Measurements from ENCODE around the gene NDUFS7. TPM values are rescaled to one million over a fixed set of nuclear protein-coding genes. Genes with fewer than 3 reads are reported as not detected.

The NDUFS7 gene
- total RNA-seq (10 to 100 TPM; 50.9 to 54.7 TPM), total RNA-seq (28.1 to 37.8 reads per million in 2 donors)

DNA sequence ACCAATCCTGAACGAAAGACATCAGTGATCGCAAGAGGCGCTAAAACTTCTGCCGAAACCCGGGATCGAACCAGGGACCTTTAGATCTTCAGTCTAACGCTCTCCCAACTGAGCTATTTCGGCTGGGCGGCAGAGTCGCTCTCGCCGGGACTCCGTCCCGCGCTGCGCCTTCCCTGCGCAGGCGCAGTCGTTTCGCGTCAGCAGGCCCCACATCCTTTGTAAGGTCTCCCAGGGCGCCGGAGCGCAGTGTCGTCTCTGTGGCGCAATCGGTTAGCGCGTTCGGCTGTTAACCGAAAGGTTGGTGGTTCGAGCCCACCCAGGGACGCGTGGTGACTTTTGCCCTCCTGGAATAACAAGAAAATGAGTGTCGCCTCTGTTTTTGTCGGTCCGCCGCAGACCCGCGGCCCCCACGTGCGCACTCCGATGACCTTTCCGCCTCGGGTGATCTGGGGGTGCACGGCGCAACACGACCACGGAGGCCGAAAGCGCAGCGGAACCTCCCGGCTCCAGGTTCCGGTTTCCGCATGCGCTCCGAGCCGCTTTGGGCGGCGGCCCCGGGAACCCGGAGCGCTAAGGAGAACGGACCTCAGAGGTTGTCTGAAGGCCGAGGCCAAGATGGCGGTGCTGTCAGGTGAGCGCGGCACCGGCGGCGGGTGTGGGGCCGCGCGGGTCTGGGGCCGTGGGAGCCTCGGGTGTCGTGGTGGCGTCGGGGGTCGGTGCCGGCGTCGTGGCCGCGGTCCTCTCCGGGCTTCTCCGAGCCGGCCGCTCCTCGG lies at the start of gene NDUFS7:
Gene NDUFS7 (plus strand): TSS at position 596 of the 773 bp plus-strand sequence. CDS start 20 bp downstream, at position 616.
- no peaks in the 10 kb centered on the region for H3K9me3 ChIP-seq (ENCODE audit: control insufficient read depth, low read length, poor library complexity, severe bottlenecking)
- peak within 1 kb of the TSS; percentile 97 for H3K27ac Mint-ChIP-seq
- peak within 1 kb of the TSS; percentile 87 for H3K4me3 Mint-ChIP-seq
- peak; percentile 84 to 99 (median 89) for DNase-seq
- peaks cover 17% of the 10 kb centered on the region for H3K4me1 Mint-ChIP-seq
- peaks cover 2% of the 10 kb centered on the region for H3K36me3 Mint-ChIP-seq (ENCODE audit: low read depth)
- H3K27me3 Mint-ChIP-seq = peaks cover 6% of the 10 kb centered on the region
- peak; percentile 91 for ATAC-seq

DNA sequence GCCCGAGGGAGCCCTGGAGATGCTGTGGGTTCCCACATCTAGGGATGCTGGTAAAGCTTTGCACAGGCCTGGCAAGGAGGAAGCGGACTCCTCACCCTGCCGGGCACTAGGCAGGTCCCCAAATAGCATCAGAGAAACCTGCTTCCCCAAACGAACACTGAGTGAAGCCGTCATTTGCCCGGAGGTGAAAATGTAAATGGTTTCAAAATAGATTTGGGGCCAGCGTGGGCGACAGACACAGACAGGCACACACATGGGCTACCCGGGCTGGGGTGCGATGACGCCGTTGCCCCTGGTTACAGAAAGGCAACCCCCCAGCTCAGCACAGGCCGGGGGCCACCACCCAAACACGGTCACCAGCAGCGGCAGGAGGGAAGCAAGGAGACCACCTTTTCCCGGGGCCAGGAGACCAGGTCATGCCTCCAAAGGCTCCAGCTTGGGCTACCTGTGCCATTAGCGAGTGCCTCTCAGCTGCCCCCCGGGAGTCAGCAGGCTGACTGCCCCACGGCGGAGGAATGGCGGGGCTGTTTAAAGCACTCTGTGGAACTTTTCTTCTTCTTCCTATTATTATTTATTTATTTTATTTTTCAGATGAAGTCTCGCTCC lies 47.5 kb upstream of the NDUFS7 start:
- H3K27ac Mint-ChIP-seq = no peak overlapping the region

DNA sequence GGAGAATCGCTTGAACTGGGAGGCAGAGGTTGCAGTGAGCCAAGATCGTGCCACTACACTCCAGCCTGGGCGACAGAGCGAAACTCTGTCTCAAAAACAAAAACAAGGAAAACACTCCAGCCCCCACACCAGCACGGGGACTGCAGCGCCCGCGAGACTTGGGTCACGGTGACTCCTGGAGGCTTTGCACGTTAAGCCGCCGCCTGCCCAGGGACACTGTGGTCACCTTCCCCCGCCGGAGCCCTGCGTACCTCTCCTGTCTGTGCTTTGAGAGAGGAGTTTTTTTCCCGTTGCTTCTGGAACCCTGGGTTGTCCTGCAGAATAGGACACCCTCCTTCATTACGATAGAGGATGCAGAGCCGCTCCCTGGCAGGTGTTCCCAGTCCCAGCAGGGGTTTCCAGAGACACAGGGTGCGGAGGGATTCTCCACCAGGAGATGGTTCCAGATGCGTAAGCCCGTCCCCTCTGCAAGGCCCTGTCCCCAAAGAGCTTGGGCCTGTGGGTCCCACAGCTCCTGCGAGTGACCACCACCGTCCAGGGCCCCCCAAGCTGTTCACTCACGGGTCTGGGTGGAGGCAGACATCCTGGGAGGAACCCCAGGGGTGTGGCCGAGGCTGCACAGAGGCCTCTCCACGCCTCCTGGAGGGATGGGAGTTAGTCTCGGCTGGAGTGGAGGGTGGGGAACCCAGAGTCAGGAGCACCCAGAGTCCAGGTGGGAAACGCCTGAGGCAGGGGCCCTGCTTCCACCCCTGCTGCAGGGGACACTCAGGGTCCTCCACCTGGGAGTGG lies 42.8 kb upstream of the NDUFS7 start:
- Mint-ChIP-seq H3K36me3 (ENCODE audit: low read depth) (no peaks in the 10 kb centered on the region), H3K27ac (no peak overlapping the region), H3K4me1 (peaks cover 3% of the 10 kb centered on the region), H3K27me3 (peaks cover 8% of the 10 kb centered on the region), H3K4me3 (no peak overlapping the region)
- DNase-seq = no peak
- no peaks in the 10 kb centered on the region for H3K9me3 ChIP-seq (ENCODE audit: control insufficient read depth, low read length, poor library complexity, severe bottlenecking)
- ATAC-seq = no peak

More for the DNA sequence above, 47.5 kb upstream of the NDUFS7 start:
- peaks cover 10% of the 10 kb centered on the region for H3K27me3 Mint-ChIP-seq
- H3K36me3 Mint-ChIP-seq (ENCODE audit: low read depth) = no peaks in the 10 kb centered on the region
- DNase-seq (no peak), ATAC-seq (no peak)
- H3K4me3 Mint-ChIP-seq = no peak overlapping the region
- no peaks in the 10 kb centered on the region for H3K9me3 ChIP-seq (ENCODE audit: control insufficient read depth, low read length, poor library complexity, severe bottlenecking)
- H3K4me1 Mint-ChIP-seq = no peaks in the 10 kb centered on the region

DNA sequence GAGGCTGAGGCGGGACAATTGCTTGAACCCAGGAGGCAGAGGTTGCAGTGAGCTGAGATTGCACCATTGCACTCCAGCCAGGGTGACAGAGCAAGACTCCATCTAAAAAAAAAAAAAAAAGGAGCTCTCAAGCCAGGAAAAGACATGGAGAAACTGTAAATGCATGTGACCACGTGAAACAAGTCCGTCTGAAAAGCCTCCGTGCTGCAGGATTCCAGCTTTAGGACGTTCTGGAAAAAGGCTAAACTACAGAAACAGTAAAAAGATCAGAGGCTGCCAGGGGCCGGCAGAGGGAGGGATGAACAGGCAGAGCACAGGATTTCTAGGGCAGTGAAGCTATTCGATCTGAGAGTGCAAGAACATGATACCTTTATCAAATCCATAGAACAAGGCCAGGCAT lies 40.7 kb upstream of the NDUFS7 start:
- no peaks in the 10 kb centered on the region for H3K9me3 ChIP-seq (ENCODE audit: control insufficient read depth, low read length, poor library complexity, severe bottlenecking)
- Mint-ChIP-seq H3K4me1 (peaks cover 3% of the 10 kb centered on the region), H3K36me3 (ENCODE audit: low read depth) (no peaks in the 10 kb centered on the region), H3K27ac (no peak overlapping the region), H3K4me3 (no peak overlapping the region), H3K27me3 (peaks cover 4% of the 10 kb centered on the region)
- no peak for DNase-seq
- no peak for ATAC-seq

DNA sequence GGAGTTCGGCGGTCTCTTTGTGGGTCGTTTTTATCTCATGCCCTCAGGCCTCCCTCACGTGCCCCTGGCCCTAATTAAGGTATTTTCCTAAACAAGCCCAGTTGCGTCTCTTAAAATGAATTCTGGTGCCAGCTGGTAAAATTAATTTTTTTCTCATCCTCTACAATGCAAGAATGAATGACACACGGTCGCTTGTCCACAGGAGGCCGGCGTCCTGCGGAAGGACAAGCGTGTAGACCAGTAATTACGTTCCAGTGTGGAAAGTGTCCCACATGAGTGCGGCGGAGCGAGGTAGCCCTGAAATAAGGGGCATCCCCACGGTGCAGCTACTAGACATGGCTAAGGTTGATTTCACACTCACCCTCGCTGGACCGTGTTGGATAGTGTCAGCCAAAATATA lies 34.5 kb upstream of the NDUFS7 start:
- H3K27ac Mint-ChIP-seq = no peak overlapping the region

DNA sequence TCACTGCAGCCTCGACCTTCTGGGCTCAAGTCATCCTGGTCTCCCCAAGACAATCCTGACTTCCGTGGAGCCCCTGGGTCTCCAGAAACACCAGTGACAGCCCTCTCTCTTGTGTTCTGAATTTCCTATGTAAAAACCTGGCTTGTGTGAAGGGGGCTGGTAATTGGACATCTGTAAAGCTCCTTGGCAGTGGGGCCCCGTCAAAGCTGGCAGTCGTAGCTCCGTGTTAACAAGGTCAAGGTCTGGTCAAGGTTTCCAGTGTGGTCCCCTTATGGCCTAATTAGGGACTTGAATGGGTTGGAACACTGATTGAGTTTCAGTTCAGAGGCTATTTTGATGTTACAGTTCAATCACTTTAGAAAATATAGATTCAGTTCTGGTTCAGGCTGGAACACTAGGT lies 32.8 kb upstream of the NDUFS7 start:
- Mint-ChIP-seq H3K27me3 (peaks cover 7% of the 10 kb centered on the region), H3K4me1 (peaks cover 7% of the 10 kb centered on the region), H3K36me3 (ENCODE audit: low read depth) (peaks cover 2% of the 10 kb centered on the region), H3K27ac (peak overlapping the region; percentile 16), H3K4me3 (no peak overlapping the region)
- ATAC-seq = no peak
- DNase-seq = no peak
- no peaks in the 10 kb centered on the region for H3K9me3 ChIP-seq (ENCODE audit: control insufficient read depth, low read length, poor library complexity, severe bottlenecking)

More for the DNA sequence above, 34.5 kb upstream of the NDUFS7 start:
- Mint-ChIP-seq H3K4me1 (peaks cover 3% of the 10 kb centered on the region), H3K27me3 (peaks cover 7% of the 10 kb centered on the region), H3K36me3 (ENCODE audit: low read depth) (peaks cover 2% of the 10 kb centered on the region), H3K4me3 (no peak overlapping the region)
- DNase-seq (no peak), ATAC-seq (no peak)
- no peaks in the 10 kb centered on the region for H3K9me3 ChIP-seq (ENCODE audit: control insufficient read depth, low read length, poor library complexity, severe bottlenecking)

DNA sequence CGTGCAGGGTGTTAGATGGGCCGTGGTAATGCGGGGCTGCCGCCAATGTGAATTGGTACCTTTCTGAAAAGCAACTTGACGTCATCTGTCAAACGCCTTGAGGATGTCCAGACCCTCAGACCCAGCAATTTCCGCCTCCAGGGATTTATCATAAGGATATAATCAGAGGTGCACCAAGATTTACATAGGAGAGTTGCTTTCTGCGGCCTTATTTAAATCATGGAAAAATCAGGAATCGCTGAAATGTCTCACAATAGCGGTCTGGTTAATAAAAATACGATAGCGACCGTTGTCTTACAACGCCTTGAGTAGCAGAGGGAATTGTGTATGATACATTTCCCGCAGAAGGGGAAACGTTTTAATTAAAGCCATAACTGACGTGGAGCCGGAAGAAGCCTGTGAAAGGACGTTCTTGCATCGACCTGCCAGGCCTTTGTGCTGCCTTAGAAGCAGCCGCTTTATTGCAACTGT lies 32.3 kb upstream of the NDUFS7 start:
- Mint-ChIP-seq H3K4me1 (peaks cover 9% of the 10 kb centered on the region), H3K27me3 (peaks cover 7% of the 10 kb centered on the region), H3K36me3 (ENCODE audit: low read depth) (peaks cover 2% of the 10 kb centered on the region), H3K27ac (no peak overlapping the region), H3K4me3 (no peak overlapping the region)
- ATAC-seq (no peak), DNase-seq (no peak)
- no peaks in the 10 kb centered on the region for H3K9me3 ChIP-seq (ENCODE audit: control insufficient read depth, low read length, poor library complexity, severe bottlenecking)

DNA sequence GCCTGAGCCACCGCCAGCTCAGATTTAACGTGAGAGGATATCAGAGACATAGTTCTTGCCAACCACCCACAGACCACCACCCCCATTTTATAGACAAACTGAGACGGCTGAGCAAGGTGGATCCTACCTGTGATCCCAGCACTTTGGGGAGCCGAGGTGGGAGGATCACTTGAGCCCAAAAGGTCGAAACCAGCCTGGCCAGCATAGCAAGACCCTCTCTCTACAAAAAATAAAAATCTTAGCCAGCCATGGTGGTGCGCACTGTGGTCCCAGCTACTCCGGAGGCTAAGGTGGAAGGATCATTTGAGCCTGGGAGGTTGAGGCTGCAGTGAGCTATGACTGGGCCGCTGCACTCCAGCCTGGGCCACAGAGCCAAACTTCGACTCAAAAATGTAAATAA lies 30.6 kb upstream of the NDUFS7 start:
- no peak overlapping the region for H3K4me3 Mint-ChIP-seq
- peaks cover 7% of the 10 kb centered on the region for H3K27me3 Mint-ChIP-seq
- ATAC-seq (no peak), DNase-seq (no peak)
- no peaks in the 10 kb centered on the region for H3K9me3 ChIP-seq (ENCODE audit: control insufficient read depth, low read length, poor library complexity, severe bottlenecking)
- peaks cover 9% of the 10 kb centered on the region for H3K4me1 Mint-ChIP-seq
- H3K27ac Mint-ChIP-seq = no peak overlapping the region
- peaks cover 2% of the 10 kb centered on the region for H3K36me3 Mint-ChIP-seq (ENCODE audit: low read depth)

DNA sequence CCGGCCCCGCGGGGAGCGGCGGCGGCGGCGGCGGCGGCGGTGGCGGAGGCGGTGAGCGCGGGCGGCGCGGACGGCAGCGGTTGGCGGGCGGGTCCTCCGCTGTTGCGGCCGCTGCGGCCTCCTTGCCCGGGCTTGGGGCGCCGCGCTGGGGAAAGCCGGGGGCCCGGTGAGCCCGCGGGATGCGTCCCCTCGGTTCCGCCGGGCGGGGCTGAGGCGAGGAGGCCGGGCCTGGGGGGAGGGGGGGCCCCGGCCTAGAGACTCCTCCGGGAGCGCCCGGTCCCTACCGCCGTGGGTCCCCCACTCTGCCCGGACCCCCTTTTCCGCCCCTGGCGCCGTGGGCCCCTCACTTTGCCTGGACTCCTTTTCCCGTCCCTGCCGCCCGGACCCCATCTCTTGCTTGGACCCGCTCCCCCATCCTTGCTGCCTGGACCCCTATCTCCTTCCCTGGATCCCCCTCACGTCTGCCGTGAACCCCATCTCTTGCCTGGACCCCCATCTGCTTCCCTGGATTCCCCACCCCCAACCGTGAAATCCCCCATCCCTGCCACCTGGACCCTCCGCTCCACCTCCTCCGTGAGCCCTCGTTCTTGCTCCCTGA lies 28.6 kb upstream of the NDUFS7 start:
- DNase-seq (no peak), ATAC-seq (peak; percentile 66)
- H3K4me3 Mint-ChIP-seq = peak overlapping the region; percentile 93
- H3K4me1 Mint-ChIP-seq = peaks cover 9% of the 10 kb centered on the region
- no peaks in the 10 kb centered on the region for H3K9me3 ChIP-seq (ENCODE audit: control insufficient read depth, low read length, poor library complexity, severe bottlenecking)
- H3K27ac Mint-ChIP-seq = peak overlapping the region; percentile 72
- no peaks in the 10 kb centered on the region for H3K27me3 Mint-ChIP-seq
- no peaks in the 10 kb centered on the region for H3K36me3 Mint-ChIP-seq (ENCODE audit: low read depth)

DNA sequence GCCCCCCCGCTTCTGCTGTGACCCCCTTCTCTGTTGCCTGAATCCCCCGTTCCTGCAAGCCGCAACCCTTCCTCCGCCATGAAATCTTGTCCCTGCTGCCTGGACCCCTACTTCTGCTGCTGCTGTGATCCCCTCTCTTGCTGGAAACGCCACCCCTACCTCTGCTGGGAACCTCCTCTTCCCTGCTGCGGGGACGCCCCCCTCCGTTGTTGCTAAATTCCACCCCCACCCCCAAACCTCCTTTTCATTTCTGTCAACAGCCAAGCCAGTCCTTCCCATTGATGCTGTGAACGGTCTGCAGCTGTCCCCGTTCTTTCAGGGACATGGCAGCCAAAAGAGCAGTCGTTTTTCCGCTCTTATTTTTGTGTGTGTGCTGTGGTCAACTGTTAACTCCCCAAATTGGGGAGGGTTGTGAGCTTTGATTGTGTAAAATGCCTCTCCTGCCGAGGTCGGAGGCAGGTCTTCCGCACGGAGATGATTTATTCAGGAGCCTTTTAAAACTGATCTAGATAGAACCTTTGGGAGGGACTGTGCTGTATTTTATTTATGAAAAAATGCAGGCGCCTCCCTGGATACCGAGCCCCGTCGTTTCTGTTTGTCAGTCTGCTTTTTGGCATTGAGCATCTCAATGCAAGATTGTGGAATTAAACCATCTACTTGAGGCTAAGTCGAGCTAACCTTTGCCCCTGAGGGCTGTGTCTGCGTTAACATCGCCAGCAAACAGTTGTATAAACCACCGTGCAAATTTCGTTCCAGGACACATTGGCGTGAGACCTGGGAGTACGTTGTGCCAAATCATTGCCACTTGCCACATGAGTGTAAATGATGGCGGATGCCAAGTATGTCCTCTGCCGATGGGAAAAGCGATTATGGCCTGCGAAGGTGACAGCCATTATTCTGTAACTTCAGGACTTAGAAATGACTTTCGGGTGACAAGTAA lies 27.9 kb upstream of the NDUFS7 start:
- Mint-ChIP-seq H3K4me1 (peaks cover 9% of the 10 kb centered on the region), H3K36me3 (ENCODE audit: low read depth) (no peaks in the 10 kb centered on the region), H3K27me3 (no peaks in the 10 kb centered on the region), H3K27ac (peak overlapping the region; percentile 72), H3K4me3 (peak overlapping the region; percentile 93)
- ATAC-seq (no peak), DNase-seq (no peak)
- no peaks in the 10 kb centered on the region for H3K9me3 ChIP-seq (ENCODE audit: control insufficient read depth, low read length, poor library complexity, severe bottlenecking)

DNA sequence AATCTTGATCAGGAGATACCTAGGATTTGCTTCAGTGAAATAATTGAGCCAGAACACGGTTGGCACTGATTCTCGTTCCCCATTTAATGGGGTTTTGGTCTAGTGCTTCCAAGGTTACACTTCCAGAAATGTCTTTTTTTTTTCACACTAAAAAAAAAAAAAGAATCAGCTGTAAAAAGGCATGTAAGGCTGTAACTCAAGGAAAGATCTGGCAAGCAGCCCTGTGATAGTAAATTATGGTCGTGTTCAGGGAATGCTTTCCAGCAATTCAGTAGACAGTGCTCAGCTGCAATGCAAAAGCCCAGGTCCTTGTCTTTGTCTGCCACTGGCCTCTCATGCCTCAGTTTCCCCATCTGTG lies 27.2 kb upstream of the NDUFS7 start:
- ATAC-seq = no peak
- Mint-ChIP-seq H3K4me3 (no peak overlapping the region), H3K27me3 (no peaks in the 10 kb centered on the region), H3K36me3 (ENCODE audit: low read depth) (no peaks in the 10 kb centered on the region), H3K4me1 (peaks cover 9% of the 10 kb centered on the region), H3K27ac (no peak overlapping the region)
- DNase-seq = no peak
- H3K9me3 ChIP-seq (ENCODE audit: control insufficient read depth, low read length, poor library complexity, severe bottlenecking) = no peaks in the 10 kb centered on the region

DNA sequence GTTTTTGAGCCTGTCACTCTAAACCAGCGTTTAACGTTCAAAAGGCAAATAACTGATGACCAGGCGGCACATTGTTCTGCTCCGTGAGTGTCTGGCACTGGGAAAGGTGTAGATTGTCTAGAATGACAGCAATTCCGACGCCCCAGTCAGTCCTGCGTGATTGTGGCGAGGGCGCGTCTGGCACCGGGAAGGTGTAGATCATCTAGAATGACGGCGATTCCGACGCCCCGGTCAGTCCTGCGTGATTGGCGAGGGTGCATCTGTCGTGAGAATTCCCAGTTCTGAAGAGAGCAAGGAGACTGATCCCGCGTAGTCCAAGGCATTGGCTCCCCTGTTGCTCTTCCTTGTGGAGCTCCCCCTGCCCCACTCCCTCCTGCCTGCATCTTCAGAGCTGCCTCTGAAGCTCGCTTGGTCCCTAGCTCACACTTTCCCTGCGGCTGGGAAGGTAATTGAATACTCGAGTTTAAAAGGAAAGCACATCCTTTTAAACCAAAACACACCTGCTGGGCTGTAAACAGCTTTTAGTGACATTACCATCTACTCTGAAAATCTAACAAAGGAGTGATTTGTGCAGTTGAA lies 26.1 kb upstream of the NDUFS7 start:
- H3K9me3 ChIP-seq (ENCODE audit: control insufficient read depth, low read length, poor library complexity, severe bottlenecking) = no peaks in the 10 kb centered on the region
- no peak overlapping the region for H3K27ac Mint-ChIP-seq
- peaks cover 11% of the 10 kb centered on the region for H3K4me1 Mint-ChIP-seq
- H3K36me3 Mint-ChIP-seq (ENCODE audit: low read depth) = no peaks in the 10 kb centered on the region
- ATAC-seq (no peak), DNase-seq (no peak)
- no peak overlapping the region for H3K4me3 Mint-ChIP-seq
- H3K27me3 Mint-ChIP-seq = no peaks in the 10 kb centered on the region

All from T-helper 17 cell (primary cell).